HG03575 (cell line): ENCODE measurements around the gene ATP2B2.

ENCODE experiments used
- ATAC-seq: cut with Tn5 transposase; IDR thresholded peaks from one replicate; pipeline ENCODE4 v1.9.1; 2021; ENCODE audit not compliant: unreplicated experiment, insufficient number of reproducible peaks, low FRiP score; ENCODE audit errors: extremely low read depth

The ATP2B2 gene

DNA sequence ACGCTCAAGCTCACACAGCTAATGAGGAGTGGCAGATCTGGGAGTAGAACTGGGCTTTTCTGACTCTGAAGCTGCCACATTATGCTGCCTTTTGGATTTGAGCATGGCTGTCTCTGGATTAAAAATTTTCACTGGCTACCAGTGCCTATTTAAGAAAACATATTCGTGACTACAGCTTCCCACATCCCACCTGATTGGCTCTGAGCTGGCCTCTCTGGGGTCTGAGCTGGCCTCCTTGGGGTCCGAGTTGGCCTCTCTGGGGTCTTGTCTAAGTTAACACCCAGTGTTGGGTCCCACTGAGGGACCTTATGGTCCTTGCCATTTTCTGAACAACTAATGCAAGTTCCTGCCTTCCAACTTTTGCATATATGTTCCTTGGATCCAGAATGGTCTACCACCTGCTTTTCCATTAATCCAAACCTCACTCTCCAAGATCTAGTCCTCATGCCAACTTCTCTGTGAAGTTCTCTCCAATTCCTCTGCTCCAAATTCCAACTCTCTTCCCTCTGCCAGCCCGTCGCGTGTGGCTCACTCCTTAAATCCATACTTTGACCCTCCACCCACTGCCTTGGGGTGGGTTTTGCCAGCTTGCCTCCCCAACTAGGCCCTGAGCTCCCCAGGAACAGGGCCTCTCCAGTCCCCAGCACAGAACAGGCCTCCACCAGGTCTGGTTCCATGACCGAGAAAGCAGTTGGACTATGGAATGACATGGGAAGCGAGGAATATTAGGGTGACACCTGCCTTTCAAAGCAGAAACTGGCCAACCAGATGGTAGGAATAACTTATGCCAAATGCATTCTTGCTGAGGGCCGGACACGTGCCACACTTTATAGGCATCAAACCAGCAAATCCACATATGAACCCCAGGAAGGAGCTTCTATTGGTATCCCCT, 42.5 kb downstream of the ATP2B2 start:
- no peak for ATAC-seq

GRCh38 chr3:10460951-10461545, 44.3 kb downstream of the ATP2B2 start:
- no peak for ATAC-seq

- ATAC-seq, result no peak
Measured at GRCh38 chr3:10459954-10460754, 45.2 kb downstream of the ATP2B2 start.

- no peak for ATAC-seq
Measured at GRCh38 chr3:10457560-10457959, 47.8 kb downstream of the ATP2B2 start.

DNA sequence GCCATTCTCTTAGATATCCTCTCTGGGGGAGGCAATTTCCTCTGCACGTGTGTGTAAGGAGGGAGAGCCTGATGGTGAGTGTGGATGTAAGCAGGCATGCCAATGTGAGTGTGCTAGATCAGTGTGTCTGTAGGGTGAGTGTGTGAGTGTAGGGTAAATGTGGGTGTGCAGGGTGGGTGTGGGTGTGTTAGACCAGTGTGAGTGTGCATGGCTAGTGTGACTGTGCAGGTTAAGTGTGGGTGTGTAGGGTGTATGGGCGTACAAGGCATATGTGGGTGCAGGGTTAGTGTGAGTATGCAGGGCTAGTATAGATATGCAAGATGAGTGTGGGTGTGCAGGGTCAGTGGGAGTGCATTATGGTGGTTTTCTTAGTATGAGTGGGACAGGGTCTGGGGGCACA, 48.4 kb downstream of the ATP2B2 start:
- no peak for ATAC-seq

GRCh38 chr3:10455545-10455914, 49.9 kb downstream of the ATP2B2 start:
- ATAC-seq, result no peak

GRCh38 chr3:10454907-10455544, 50.4 kb downstream of the ATP2B2 start:
- no peak for ATAC-seq

DNA sequence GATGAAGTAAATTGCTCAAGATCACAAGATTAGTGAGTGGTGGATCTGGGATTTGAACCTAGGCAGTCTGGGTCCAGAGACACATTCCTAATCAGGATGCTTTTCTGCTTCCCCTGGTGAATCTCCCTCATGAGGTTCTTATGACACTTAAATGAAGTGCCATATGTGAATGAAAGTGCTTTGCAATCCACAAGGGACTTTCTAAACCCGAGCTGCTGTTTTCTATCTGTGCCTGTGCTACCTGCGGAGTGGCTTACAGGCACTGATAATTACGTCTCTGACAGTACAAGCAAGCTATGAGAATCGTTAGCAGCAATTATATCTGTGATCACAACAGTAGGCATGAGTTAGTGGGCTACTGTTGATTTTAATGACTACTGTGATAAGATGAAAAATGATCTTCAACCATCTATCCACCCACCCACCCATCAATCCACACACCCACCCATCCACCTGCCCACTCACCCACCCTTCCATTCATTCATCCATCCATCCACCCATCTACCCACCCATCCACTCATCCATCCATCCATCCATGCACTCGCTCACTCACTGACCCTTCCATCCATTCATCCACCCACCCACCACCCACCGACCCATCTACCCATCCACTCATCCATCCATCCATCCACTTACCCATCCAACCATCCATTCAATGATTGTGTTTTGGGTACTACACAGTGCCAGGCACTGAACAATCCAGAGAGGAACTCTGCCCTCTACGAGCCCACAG, 51.8 kb downstream of the ATP2B2 start:
- ATAC-seq, result no peak

GRCh38 chr3:10450494-10451440, 54.6 kb downstream of the ATP2B2 start:
- no peak for ATAC-seq

GRCh38 chr3:10449436-10449835, 56.0 kb downstream of the ATP2B2 start:
- ATAC-seq, result no peak

GRCh38 chr3:10448544-10448943, 56.8 kb downstream of the ATP2B2 start:
- ATAC-seq, result no peak

DNA sequence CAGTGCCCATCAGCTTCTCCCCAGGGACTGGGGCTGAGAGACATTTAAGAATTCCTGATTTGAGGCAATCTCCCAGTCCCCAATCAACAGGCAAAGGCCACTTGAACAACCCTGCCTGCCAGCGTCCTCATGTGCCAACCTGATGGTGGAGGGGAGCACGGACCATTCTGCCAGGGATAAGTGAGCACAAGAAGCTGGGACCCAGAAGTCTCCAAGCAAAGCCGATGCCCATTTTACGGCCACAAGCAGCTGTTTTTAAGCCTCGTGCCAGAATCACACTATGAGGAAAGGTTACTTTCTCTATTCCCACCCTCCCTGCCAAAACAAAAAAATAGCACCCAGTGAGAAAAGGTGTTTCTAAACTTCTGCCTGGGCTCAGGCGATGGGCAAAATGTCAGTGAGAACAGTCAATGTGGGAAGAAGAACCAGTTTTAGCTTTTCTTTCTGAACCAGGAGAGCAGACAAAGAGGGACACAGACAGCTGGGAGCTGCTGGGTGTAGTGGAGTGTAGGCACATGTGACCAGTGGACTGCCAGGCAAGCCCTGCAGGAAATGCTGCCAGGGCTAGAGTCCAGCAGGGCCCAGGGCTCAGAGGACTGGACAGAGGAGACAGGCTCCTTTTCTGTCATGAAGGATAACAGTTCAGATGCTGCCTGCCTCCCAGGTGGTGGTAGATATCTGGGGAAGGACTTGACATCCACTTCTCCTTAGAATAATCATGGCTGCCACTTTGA, 57.7 kb downstream of the ATP2B2 start:
- ATAC-seq, result no peak

DNA sequence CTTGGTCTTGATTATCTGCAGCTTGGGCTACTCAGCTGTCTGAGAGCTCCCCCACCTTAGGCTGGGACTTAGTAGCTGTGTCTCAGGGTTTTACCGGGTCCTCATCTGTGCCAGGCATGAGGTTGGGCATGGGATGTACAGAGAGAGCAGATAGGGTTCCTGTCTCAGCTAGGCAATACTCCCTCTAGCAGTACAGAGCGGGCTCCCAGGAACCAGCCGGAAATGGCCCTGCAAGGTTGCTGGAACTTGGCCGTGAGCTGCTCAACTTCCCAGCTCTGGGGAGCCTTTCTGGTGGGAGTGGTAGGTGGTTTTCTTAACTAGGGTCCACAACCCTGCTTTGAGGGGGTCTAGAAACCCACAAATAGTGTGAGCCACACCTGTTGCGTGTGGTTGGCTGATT, 58.3 kb downstream of the ATP2B2 start:
- ATAC-seq, result no peak

GRCh38 chr3:10445561-10446175, 59.7 kb downstream of the ATP2B2 start:
- ATAC-seq, result no peak

- ATAC-seq, result no peak
Measured at GRCh38 chr3:10444511-10444910, 60.9 kb downstream of the ATP2B2 start.

- no peak for ATAC-seq
Measured at GRCh38 chr3:10444110-10444429, 61.3 kb downstream of the ATP2B2 start.
